Spleen (tissue), 7 donors: Measurements from ENCODE around the gene SLC22A23.

ENCODE experiments used
- CTCF ChIP-seq, 11 experiments: fragments of 200-600 bp in 7 of 11; fragments of 450-650 bp in 4 of 11; sonication (generic) in 4 of 11; IDR thresholded peaks in 8 of 11; conservative IDR thresholded peaks in 3 of 11; 1 replicate in 7 of 11; 2 replicates in 4 of 11; pipeline versions ENCODE4 v1.4.0 to v1.8.0; 2016 to 2021; ENCODE audit warnings: antibody characterized with exemption in 11 of 11, inconsistent platforms in 4 of 11, mild to moderate bottlenecking in 1 of 11
- POLR2A ChIP-seq, 3 donors: fragments of 450-650 bp; IDR thresholded peaks; one replicate each; pipeline ENCODE4 v1.5.1; 2017; ENCODE audit warnings: antibody characterized with exemption in 3 of 3, mild to moderate bottlenecking in 1 of 3
- POLR2AphosphoS5 ChIP-seq, 3 donors: sonication (generic); formaldehyde crosslinking; IDR thresholded peaks; one replicate each; pipeline ENCODE4 v1.5.1; 2017; ENCODE audit warnings: antibody characterized with exemption in 3 of 3
- donor health status: DM: no; HTN: no; CAD: no; lungs with moderate emphysema.
- donor health status: DM: no; HTN: no; CAD: no.
- donor health status: DM: no; HTN: no; CAD: no.

GRCh38 chr6:3442431-3443220, 14.2 kb downstream of the SLC22A23 start:
- TF ChIP-seq POLR2A (IDR thresholded peaks at IDR 0.05) (no peak), CTCF (IDR thresholded peaks at IDR 0.05 in 8 of 11, conservative IDR thresholded peaks at IDR 0.05 in 3 of 11) (no peak), POLR2AphosphoS5 (IDR thresholded peaks at IDR 0.05) (no peak)
